Measurements from ENCODE around the gene SGMS1. TPM values are rescaled to one million over a fixed set of nuclear protein-coding genes. Genes with fewer than 3 reads are reported as not detected.

SGMS1 gene
- polyA plus RNA-seq, 1 donor (not counting 4 experiments of a cell fraction or from before 2014, with no cell fraction given) = 18.3 TPM

DNA sequence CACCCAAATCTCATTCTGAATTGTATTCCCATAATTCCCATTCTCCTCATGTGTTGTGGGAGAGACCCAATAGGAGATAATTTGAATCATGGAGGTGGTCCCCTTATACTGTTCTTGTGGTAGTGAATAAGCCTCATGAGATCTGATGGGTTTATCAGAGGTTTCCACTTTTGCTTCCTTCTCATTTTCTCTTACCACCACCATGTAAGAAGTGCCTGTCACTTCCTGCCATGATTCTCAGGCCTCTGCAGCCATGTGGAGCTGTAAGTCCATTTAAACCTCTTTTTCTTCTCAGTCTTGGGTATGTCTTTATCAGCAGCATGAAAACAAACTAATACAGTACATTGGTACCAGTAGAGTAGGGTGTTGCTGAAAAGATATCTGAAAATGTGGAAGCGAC lies 274.2 kb downstream of the SGMS1 start:
- H3K4me3 ChIP-seq (ENCODE audit: control insufficient read depth in 2 of 3, extremely low read depth in 1 of 3, insufficient read depth in 2 of 3, low read depth in 1 of 3, low read length in 3 of 3) = no peak overlapping the region
- H3K36me3 ChIP-seq (ENCODE audit: control insufficient read depth in 2 of 2, extremely low read depth in 1 of 2, insufficient read depth in 2 of 2, low read length in 2 of 2) = no peaks in the 10 kb centered on the region
- FAIRE-seq = no peak
- H3K9me1 ChIP-seq (ENCODE audit: control insufficient read depth, extremely low read depth, insufficient read depth, low read length) = no peaks in the 10 kb centered on the region
- H3K4me2 ChIP-seq (ENCODE audit: control insufficient read depth, extremely low read depth, insufficient read depth, low read depth, low read length) = no peak overlapping the region
- H2AFZ ChIP-seq (ENCODE audit: control insufficient read depth, low read length) = no peak overlapping the region
- dilution Hi-C loops (cut with MboI; ENCODE audit: extremely low pct_ligation_motif_present, low sequenced_read_pairs) = no loop called here
- peaks cover 6% of the 10 kb centered on the region for H3K79me2 ChIP-seq (ENCODE audit: control insufficient read depth, insufficient read depth, low read length)
- no peaks in the 10 kb centered on the region for H3K9me3 ChIP-seq (ENCODE audit: control insufficient read depth, low read depth, low read length)
- TF ChIP-seq, protein P1, sequence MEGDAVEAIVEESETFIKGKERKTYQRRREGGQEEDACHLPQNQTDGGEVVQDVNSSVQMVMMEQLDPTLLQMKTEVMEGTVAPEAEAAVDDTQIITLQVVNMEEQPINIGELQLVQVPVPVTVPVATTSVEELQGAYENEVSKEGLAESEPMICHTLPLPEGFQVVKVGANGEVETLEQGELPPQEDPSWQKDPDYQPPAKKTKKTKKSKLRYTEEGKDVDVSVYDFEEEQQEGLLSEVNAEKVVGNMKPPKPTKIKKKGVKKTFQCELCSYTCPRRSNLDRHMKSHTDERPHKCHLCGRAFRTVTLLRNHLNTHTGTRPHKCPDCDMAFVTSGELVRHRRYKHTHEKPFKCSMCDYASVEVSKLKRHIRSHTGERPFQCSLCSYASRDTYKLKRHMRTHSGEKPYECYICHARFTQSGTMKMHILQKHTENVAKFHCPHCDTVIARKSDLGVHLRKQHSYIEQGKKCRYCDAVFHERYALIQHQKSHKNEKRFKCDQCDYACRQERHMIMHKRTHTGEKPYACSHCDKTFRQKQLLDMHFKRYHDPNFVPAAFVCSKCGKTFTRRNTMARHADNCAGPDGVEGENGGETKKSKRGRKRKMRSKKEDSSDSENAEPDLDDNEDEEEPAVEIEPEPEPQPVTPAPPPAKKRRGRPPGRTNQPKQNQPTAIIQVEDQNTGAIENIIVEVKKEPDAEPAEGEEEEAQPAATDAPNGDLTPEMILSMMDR (optimal IDR thresholded peaks at IDR 0.05 in 1 of 3, IDR thresholded peaks at IDR 0.05 in 1 of 3, conservative IDR thresholded peaks at IDR 0.05 in 1 of 3; ENCODE audit: extremely low read depth in 1 of 3, insufficient read depth in 2 of 3, low read length in 3 of 3) = no peak
- no peak for TF ChIP-seq EZH2 (IDR thresholded peaks at IDR 0.05; ENCODE audit: low read length)
- no peaks in the 10 kb centered on the region for H4K20me1 ChIP-seq (ENCODE audit: control insufficient read depth, extremely low read depth, insufficient read depth, low read length)
- H3K27ac ChIP-seq (ENCODE audit: control insufficient read depth, insufficient read depth, low read length) = no peak overlapping the region
- H3K9ac ChIP-seq (ENCODE audit: control insufficient read depth, extremely low read depth, insufficient read depth, low read length) = no peak overlapping the region
- no peaks in the 10 kb centered on the region for H3K4me1 ChIP-seq (ENCODE audit: control insufficient read depth, extremely low read depth, insufficient read depth, low read length)
- H3K27me3 ChIP-seq (ENCODE audit: control insufficient read depth, extremely low read depth, insufficient read depth, low read length) = no peaks in the 10 kb centered on the region
- no peak for DNase-seq (ENCODE audit: low read depth, low spot score)

DNA sequence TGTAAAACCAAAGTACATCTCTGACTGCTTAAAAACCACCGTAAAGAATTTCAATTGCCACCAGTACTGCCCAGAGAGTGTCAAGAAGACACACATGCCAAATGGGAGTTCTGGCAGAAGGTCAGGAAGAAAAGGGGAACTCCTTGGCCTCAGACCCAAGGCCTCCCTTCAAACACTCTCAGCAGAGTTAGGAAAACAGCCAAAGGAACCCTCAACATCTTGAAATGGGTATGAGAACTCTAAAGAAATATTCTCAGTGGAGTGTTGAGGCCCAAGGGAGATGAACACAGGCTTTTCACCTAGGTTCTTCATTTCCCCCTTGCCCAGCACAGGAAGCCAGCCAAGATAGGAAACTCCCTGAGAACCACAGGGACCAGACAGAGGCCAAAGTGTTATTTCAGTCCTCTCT lies 276.4 kb downstream of the SGMS1 start:
- Histone ChIP-seq H3K27ac (ENCODE audit: control insufficient read depth, insufficient read depth, low read length) (no peak overlapping the region), H3K9ac (ENCODE audit: control insufficient read depth, extremely low read depth, insufficient read depth, low read length) (no peak overlapping the region), H2AFZ (ENCODE audit: control insufficient read depth, low read length) (no peak overlapping the region), H3K36me3 (ENCODE audit: control insufficient read depth in 2 of 2, extremely low read depth in 1 of 2, insufficient read depth in 2 of 2, low read length in 2 of 2) (no peaks in the 10 kb centered on the region), H3K4me1 (ENCODE audit: control insufficient read depth, extremely low read depth, insufficient read depth, low read length) (no peaks in the 10 kb centered on the region), H3K9me3 (ENCODE audit: control insufficient read depth, low read depth, low read length) (no peaks in the 10 kb centered on the region), H3K79me2 (ENCODE audit: control insufficient read depth, insufficient read depth, low read length) (peaks cover 6% of the 10 kb centered on the region), H4K20me1 (ENCODE audit: control insufficient read depth, extremely low read depth, insufficient read depth, low read length) (no peaks in the 10 kb centered on the region), H3K4me2 (ENCODE audit: control insufficient read depth, extremely low read depth, insufficient read depth, low read depth, low read length) (no peak overlapping the region), H3K27me3 (ENCODE audit: control insufficient read depth, extremely low read depth, insufficient read depth, low read length) (no peaks in the 10 kb centered on the region), H3K9me1 (ENCODE audit: control insufficient read depth, extremely low read depth, insufficient read depth, low read length) (no peaks in the 10 kb centered on the region), H3K4me3 (ENCODE audit: control insufficient read depth in 2 of 3, extremely low read depth in 1 of 3, insufficient read depth in 2 of 3, low read depth in 1 of 3, low read length in 3 of 3) (no peak overlapping the region)
- no peak for DNase-seq (ENCODE audit: low read depth, low spot score)
- dilution Hi-C loops (cut with MboI; ENCODE audit: extremely low pct_ligation_motif_present, low sequenced_read_pairs) = no loop called here
- no peak for FAIRE-seq
- no peak for TF ChIP-seq EZH2 (IDR thresholded peaks at IDR 0.05; ENCODE audit: low read length)
- TF ChIP-seq, protein P1 (optimal IDR thresholded peaks at IDR 0.05 in 1 of 3, IDR thresholded peaks at IDR 0.05 in 1 of 3, conservative IDR thresholded peaks at IDR 0.05 in 1 of 3; ENCODE audit: extremely low read depth in 1 of 3, insufficient read depth in 2 of 3, low read length in 3 of 3) = no peak
